Stimulated activated CD8-positive, alpha-beta memory T cell treated with anti-CD3 and anti-CD28 coated beads, Interleukin-7, amount 100 ng/mL, for 1 hour (primary cell): ENCODE measurements around the gene SRP72.
"Not testable (repeated sequence)": the region's sequence is repeated elsewhere in the genome, so short reads cannot be mapped to it uniquely, and the experiment has no call there.

Experiments
- DNase-seq, 2 donors: peaks; one replicate each; pipeline ENCODE4 v3.0.0-alpha.2; 2020; ENCODE audit warnings: low read depth in 2 of 2

SRP72 gene

GRCh38 chr4:56465599-56466295 lies 1.7 kb upstream of the SRP72 start:
- DNase-seq = no peak

GRCh38 chr4:56466296-56466761 lies 1.1 kb upstream of the SRP72 start:
- not testable (repeated sequence) for DNase-seq

GRCh38 chr4:56466910-56467283 lies 520 bp upstream of the SRP72 start:
- no peak for DNase-seq

GRCh38 chr4:56468097-56468422 lies 643 bp downstream of the SRP72 start:
- no peak for DNase-seq

GRCh38 chr4:56469489-56470210 lies 2.2 kb downstream of the SRP72 start:
- no peak for DNase-seq

GRCh38 chr4:56475917-56476316 lies 8.5 kb downstream of the SRP72 start:
- DNase-seq = no peak

- DNase-seq = no peak
Measured at GRCh38 chr4:56477192-56477702, 9.8 kb downstream of the SRP72 start.

- no peak for DNase-seq
Measured at GRCh38 chr4:56480691-56481090, 13.3 kb downstream of the SRP72 start.

GRCh38 chr4:56496241-56496640 lies 28.8 kb downstream of the SRP72 start:
- DNase-seq = no peak

- peak; percentile 24 to 27 for DNase-seq
Measured at GRCh38 chr4:56505269-56506130, 38.1 kb downstream of the SRP72 start, which contains the start of gene ARL9. Gene ARL9 (plus strand): TSS chr4:56505791. CDS start chr4:56505863, 72 bp downstream.

- DNase-seq = no peak
Measured at GRCh38 chr4:56511098-56511497, 43.7 kb downstream of the SRP72 start.

- DNase-seq = no peak
Measured at GRCh38 chr4:56512166-56512565, 44.7 kb downstream of the SRP72 start.

- DNase-seq = no peak
Measured at GRCh38 chr4:56513517-56513916, 46.1 kb downstream of the SRP72 start.

GRCh38 chr4:56530269-56531148 lies 63.1 kb downstream of the SRP72 start:
- peak; percentile 55 to 66 for DNase-seq

- no peak for DNase-seq
Measured at GRCh38 chr4:56531149-56531770, 63.8 kb downstream of the SRP72 start.

GRCh38 chr4:56531823-56532222 lies 64.4 kb downstream of the SRP72 start:
- DNase-seq = no peak

GRCh38 chr4:56532239-56532638 lies 64.8 kb downstream of the SRP72 start:
- no peak for DNase-seq

GRCh38 chr4:56535915-56536314 lies 68.5 kb downstream of the SRP72 start:
- no peak for DNase-seq

GRCh38 chr4:56537147-56537546 lies 69.7 kb downstream of the SRP72 start:
- no peak for DNase-seq

- no peak for DNase-seq
Measured at GRCh38 chr4:56540826-56541225, 73.4 kb downstream of the SRP72 start.
